Measurements from ENCODE around the gene TATDN2. TPM values are rescaled to one million over a fixed set of nuclear protein-coding genes. Genes with fewer than 3 reads are reported as not detected.

TATDN2 gene
- total and polyA plus RNA-seq, 9 of the 15 experiments (the other 6 are each of a cell fraction or from before 2014, with no cell fraction given) = 5.2 to 44.7 (median 25.8) TPM

GRCh38 chr3:10280571-10280970 is 32.3 kb downstream of the TATDN2 start (continued):
- TF ChIP-seq, protein P1, sequence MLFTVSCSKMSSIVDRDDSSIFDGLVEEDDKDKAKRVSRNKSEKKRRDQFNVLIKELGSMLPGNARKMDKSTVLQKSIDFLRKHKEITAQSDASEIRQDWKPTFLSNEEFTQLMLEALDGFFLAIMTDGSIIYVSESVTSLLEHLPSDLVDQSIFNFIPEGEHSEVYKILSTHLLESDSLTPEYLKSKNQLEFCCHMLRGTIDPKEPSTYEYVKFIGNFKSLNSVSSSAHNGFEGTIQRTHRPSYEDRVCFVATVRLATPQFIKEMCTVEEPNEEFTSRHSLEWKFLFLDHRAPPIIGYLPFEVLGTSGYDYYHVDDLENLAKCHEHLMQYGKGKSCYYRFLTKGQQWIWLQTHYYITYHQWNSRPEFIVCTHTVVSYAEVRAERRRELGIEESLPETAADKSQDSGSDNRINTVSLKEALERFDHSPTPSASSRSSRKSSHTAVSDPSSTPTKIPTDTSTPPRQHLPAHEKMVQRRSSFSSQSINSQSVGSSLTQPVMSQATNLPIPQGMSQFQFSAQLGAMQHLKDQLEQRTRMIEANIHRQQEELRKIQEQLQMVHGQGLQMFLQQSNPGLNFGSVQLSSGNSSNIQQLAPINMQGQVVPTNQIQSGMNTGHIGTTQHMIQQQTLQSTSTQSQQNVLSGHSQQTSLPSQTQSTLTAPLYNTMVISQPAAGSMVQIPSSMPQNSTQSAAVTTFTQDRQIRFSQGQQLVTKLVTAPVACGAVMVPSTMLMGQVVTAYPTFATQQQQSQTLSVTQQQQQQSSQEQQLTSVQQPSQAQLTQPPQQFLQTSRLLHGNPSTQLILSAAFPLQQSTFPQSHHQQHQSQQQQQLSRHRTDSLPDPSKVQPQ (CRISPR knock-in tag; IDR thresholded peaks at IDR 0.05; ENCODE audit: borderline replicate concordance) = no peak

GRCh38 chr3:10281951-10282350 is 33.7 kb downstream of the TATDN2 start:
- H3K9me3 ChIP-seq (replicated peaks; ENCODE audit: control insufficient read depth, insufficient read depth, low read depth, low read length) = no peaks in the 10 kb centered on the region
- H3K27me3 ChIP-seq (ENCODE audit: control insufficient read depth in 2 of 2, insufficient read depth in 2 of 2, low read length in 2 of 2) = no peaks in the 10 kb centered on the region
- in situ Hi-C loops (cut with MboI) (no loop called here), intact Hi-C loops (cut with micrococcal nuclease) (no loop called here)
- H3K36me3 ChIP-seq (ENCODE audit: control insufficient read depth, insufficient read depth, low read length) = peaks cover 74% of the 10 kb centered on the region
- no TSS peak for BruUV-seq (replicated peaks)
- no peak overlapping the region for H3K9ac ChIP-seq (ENCODE audit: insufficient read depth in 1 of 2, low read depth in 2 of 2, low read length in 2 of 2)
- H3K4me1 ChIP-seq (replicated peaks in 1 of 2; ENCODE audit: control insufficient read depth in 2 of 2, insufficient read depth in 2 of 2, low read length in 2 of 2) = peaks cover 10 to 14% of the 10 kb centered on the region in 2 experiments; a peak in 3 of 5 replicates
- H2AFZ ChIP-seq (ENCODE audit: low read depth, low read length) = no peak overlapping the region
- H3K9me1 ChIP-seq (ENCODE audit: control insufficient read depth, insufficient read depth, low read length) = no peaks in the 10 kb centered on the region
- no peaks in the 10 kb centered on the region; the same call in 1 of the 2 replicates for H4K20me1 ChIP-seq (replicated peaks; ENCODE audit: control insufficient read depth, insufficient read depth, low read length)
- DNase-seq (ENCODE audit: extremely low read depth in 1 of 4, low spot score in 3 of 4) (no peak), ATAC-seq (no peak), FAIRE-seq (no peak)
- TF ChIP-seq XRCC3 (IDR thresholded peaks at IDR 0.05) (no peak), RFX1 (IDR thresholded peaks at IDR 0.05) (no peak)
- TF ChIP-seq, protein P2, sequence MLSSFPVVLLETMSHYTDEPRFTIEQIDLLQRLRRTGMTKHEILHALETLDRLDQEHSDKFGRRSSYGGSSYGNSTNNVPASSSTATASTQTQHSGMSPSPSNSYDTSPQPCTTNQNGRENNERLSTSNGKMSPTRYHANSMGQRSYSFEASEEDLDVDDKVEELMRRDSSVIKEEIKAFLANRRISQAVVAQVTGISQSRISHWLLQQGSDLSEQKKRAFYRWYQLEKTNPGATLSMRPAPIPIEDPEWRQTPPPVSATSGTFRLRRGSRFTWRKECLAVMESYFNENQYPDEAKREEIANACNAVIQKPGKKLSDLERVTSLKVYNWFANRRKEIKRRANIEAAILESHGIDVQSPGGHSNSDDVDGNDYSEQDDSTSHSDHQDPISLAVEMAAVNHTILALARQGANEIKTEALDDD (IDR thresholded peaks at IDR 0.05) = no peak
- ChIA-PET POLR2A (interaction anchor here (0.6 to 1.8 kb wide), 4 partner anchors 11 to 45 kb away, joined by 3 to 6 read pairs (median 3); partner anchors contain the start of gene GHRL), CTCF (ENCODE audit: low intra/inter-chr PET ratio) (interaction anchor here (0.6 kb wide), 1 partner anchor 497 kb away, joined by 3 read pairs; no protein-coding TSS in a partner anchor)
- no peak overlapping the region for H3K4me2 ChIP-seq (ENCODE audit: insufficient read depth, low read length)
- no peak overlapping the region for H3K4me3 ChIP-seq
- no peak overlapping the region for H3K27ac ChIP-seq (ENCODE audit: extremely low read depth, low read depth, low read length)
- H3K79me2 ChIP-seq (ENCODE audit: control insufficient read depth, insufficient read depth, low read length) = 0 out of 3 replicates have a peak, but pooled peaks cover 2% of the 10 kb centered on the region
- 94% methylated on average over 5 of the region's 5 CpGs for WGBS (ENCODE audit: insufficient coverage, low coverage, missing lambda C conversion rate)

Measured in K562 (cell line).